Mesenchymal stem cell (in vitro differentiated cells and primary cell): ENCODE results near the gene ECI1.

Source experiments
- DNase-seq: peaks from one replicate; pipeline ENCODE4 v3.0.0-alpha.2; 2013
- H2AFZ ChIP-seq: one replicate; pipeline ENCODE4 v1.6.1; 2013; ENCODE audit warnings: low read depth, mild to moderate bottlenecking, control low read depth, inconsistent platforms, low read length, moderate library complexity
- H2AK5ac ChIP-seq: 2 replicates; pipeline ENCODE4 v1.6.1; 2013; ENCODE audit warnings: low read length, moderate library complexity, mild to moderate bottlenecking, inconsistent platforms; ENCODE audit not compliant: severe bottlenecking
- H2BK120ac ChIP-seq: one replicate; pipeline ENCODE4 v1.6.1; 2013; ENCODE audit warnings: low read depth, mild to moderate bottlenecking, inconsistent platforms, low read length, moderate library complexity
- H2BK12ac ChIP-seq, 2 experiments: one replicate each; pipeline ENCODE4 v1.6.1; 2013; ENCODE audit warnings: inconsistent platforms in 2 of 2, low read length in 2 of 2, mild to moderate bottlenecking in 2 of 2, moderate library complexity in 2 of 2, control low read depth in 1 of 2
- H2BK15ac ChIP-seq: one replicate; pipeline ENCODE4 v1.6.1; 2013; ENCODE audit warnings: mild to moderate bottlenecking, low read depth, inconsistent platforms; ENCODE audit not compliant: poor library complexity, severe bottlenecking
- H2BK5ac ChIP-seq: 2 replicates; pipeline ENCODE4 v1.6.1; 2013; ENCODE audit warnings: low read depth, mild to moderate bottlenecking, low read length, control low read depth, inconsistent platforms; ENCODE audit not compliant: poor library complexity, severe bottlenecking
- H3K14ac ChIP-seq, 2 experiments: one replicate each; pipeline ENCODE4 v1.6.1; 2013; ENCODE audit warnings: inconsistent platforms in 2 of 2, low read length in 2 of 2, control low read depth in 1 of 2, mild to moderate bottlenecking in 1 of 2, moderate library complexity in 1 of 2
- H3K18ac ChIP-seq, 2 experiments: one replicate each; pipeline ENCODE4 v1.6.1; 2013; ENCODE audit warnings: inconsistent platforms in 2 of 2, low read length in 2 of 2, control low read depth in 1 of 2, low read depth in 1 of 2, mild to moderate bottlenecking in 1 of 2
- H3K23ac ChIP-seq, 2 experiments: one replicate each; pipeline ENCODE4 v1.6.1; 2013; ENCODE audit warnings: inconsistent platforms in 2 of 2, low read length in 2 of 2, mild to moderate bottlenecking in 2 of 2, moderate library complexity in 2 of 2, control low read depth in 1 of 2
- H3K27ac ChIP-seq: 2 replicates; pipeline ENCODE4 v1.5.1; 2013; ENCODE audit warnings: mild to moderate bottlenecking, moderate library complexity, low read length, control low read depth, inconsistent platforms; ENCODE audit not compliant: poor library complexity, severe bottlenecking
- H3K27me3 ChIP-seq, 2 experiments: 2 replicates each; pipeline versions ENCODE4 v1.6.1 to v1.7.0; 2013; ENCODE audit warnings: low read length in 2 of 2, mild to moderate bottlenecking in 2 of 2, moderate library complexity in 2 of 2, control low read depth in 1 of 2, inconsistent platforms in 1 of 2; ENCODE audit not compliant: control insufficient read depth in 1 of 2, insufficient read depth in 1 of 2
- H3K36me3 ChIP-seq, 2 experiments: 2 replicates each; pipeline versions ENCODE4 v1.6.1 to v1.7.0; 2013; ENCODE audit warnings: low read length in 2 of 2, control low read depth in 1 of 2, inconsistent platforms in 1 of 2, low read depth in 1 of 2, mild to moderate bottlenecking in 1 of 2; ENCODE audit not compliant: insufficient read depth in 2 of 2, control insufficient read depth in 1 of 2
- H3K4ac ChIP-seq, 2 experiments: one replicate each; pipeline ENCODE4 v1.6.1; 2013; ENCODE audit warnings: inconsistent platforms in 2 of 2, low read length in 2 of 2, mild to moderate bottlenecking in 2 of 2, moderate library complexity in 2 of 2, control low read depth in 1 of 2, low read depth in 1 of 2
- H3K4me1 ChIP-seq: 2 replicates; pipeline ENCODE4 v1.6.1; 2013; ENCODE audit warnings: low read depth, low read length, control low read depth; ENCODE audit not compliant: control insufficient read depth, insufficient read depth
- H3K4me2 ChIP-seq: 2 replicates; pipeline ENCODE4 v1.6.1; 2013; ENCODE audit warnings: low read length, mild to moderate bottlenecking, inconsistent platforms; ENCODE audit not compliant: poor library complexity, severe bottlenecking
- H3K4me3 ChIP-seq, 2 experiments: 2 replicates each; pipeline versions ENCODE4 v1.5.1 to v1.7.0; 2013; ENCODE audit warnings: low read length in 2 of 2, mild to moderate bottlenecking in 2 of 2, control low read depth in 1 of 2, low read depth in 1 of 2; ENCODE audit not compliant: insufficient read depth in 1 of 2
- H3K79me1 ChIP-seq: replicated peaks from 2 replicates; pipeline ENCODE4 v1.6.1; 2013; ENCODE audit warnings: mild to moderate bottlenecking, control low read depth, low read length, inconsistent platforms; ENCODE audit not compliant: poor library complexity, severe bottlenecking
- H3K9ac ChIP-seq: 2 replicates; pipeline ENCODE4 v1.7.0; 2013; ENCODE audit warnings: mild to moderate bottlenecking, low read length, moderate library complexity
- H3K9me3 ChIP-seq: 2 replicates; pipeline ENCODE4 v1.7.0; 2013; ENCODE audit warnings: mild to moderate bottlenecking, low read length; ENCODE audit not compliant: control insufficient read depth
- H4K8ac ChIP-seq: one replicate; pipeline ENCODE4 v1.6.1; 2013; ENCODE audit warnings: inconsistent platforms, mild to moderate bottlenecking, low read length, moderate library complexity
- H4K91ac ChIP-seq: one replicate; pipeline ENCODE4 v1.6.1; 2013; ENCODE audit warnings: mild to moderate bottlenecking, low read length, inconsistent platforms
- WGBS: methylation state at CpG from one replicate; pipeline ENCODE4 v1.1.7; 2013; ENCODE audit warnings: mixed read lengths; 5-methylcytosine and 5-hydroxymethylcytosine counted together

ECI1 gene

GRCh38 chr16:2197765-2198164 is 53.6 kb downstream of the ECI1 start:
- Histone ChIP-seq H3K23ac (no peak overlapping the region), H2BK12ac (no peak overlapping the region), H3K27me3 (peaks cover 51 to 63% of the 10 kb centered on the region in 2 experiments), H2BK120ac (no peak overlapping the region), H2BK15ac (no peak overlapping the region), H3K14ac (no peak overlapping the region), H3K4me1 (peaks cover 20% of the 10 kb centered on the region), H3K36me3 (no peaks in the 10 kb centered on the region), H3K79me1 (no peaks in the 10 kb centered on the region), H2BK5ac (no peak overlapping the region), H3K27ac (no peak overlapping the region), H3K4ac (no peak overlapping the region), H3K9me3 (peaks cover 6% of the 10 kb centered on the region), H3K4me3 (no peak overlapping the region), H2AK5ac (no peak overlapping the region), H3K9ac (no peak overlapping the region), H4K8ac (no peak overlapping the region), H3K4me2 (no peak overlapping the region), H3K18ac (no peak overlapping the region), H2AFZ (no peak overlapping the region), H4K91ac (no peak overlapping the region)
- WGBS, result 97% methylated on average over 3 of the region's 6 CpGs
- no peak for DNase-seq

- no peaks in the 10 kb centered on the region for H3K79me1 ChIP-seq
- H3K4ac ChIP-seq, result no peak overlapping the region
- peak overlapping the region in 1 of 2 experiments; percentile 62 for H3K4me3 ChIP-seq
- no peak overlapping the region for H4K91ac ChIP-seq
- peaks cover 6% of the 10 kb centered on the region for H3K9me3 ChIP-seq
- H2BK120ac ChIP-seq, result no peak overlapping the region
- peak overlapping the region; percentile 71 for H3K4me2 ChIP-seq
- H4K8ac ChIP-seq, result no peak overlapping the region
- H2BK12ac ChIP-seq, result no peak overlapping the region
- peak overlapping the region in 1 of 2 experiments; percentile 74 for H3K23ac ChIP-seq
- H2AK5ac ChIP-seq, result no peak overlapping the region
- no peak overlapping the region for H2AFZ ChIP-seq
- no peak overlapping the region for H2BK5ac ChIP-seq
- no peak overlapping the region for H3K18ac ChIP-seq
- no peak for DNase-seq
- H3K27ac ChIP-seq, result no peak overlapping the region
- H2BK15ac ChIP-seq, result no peak overlapping the region
- no peak overlapping the region for H3K14ac ChIP-seq
- H3K36me3 ChIP-seq, result no peaks in the 10 kb centered on the region
- H3K9ac ChIP-seq, result no peak overlapping the region
- H3K27me3 ChIP-seq, result peaks cover 51 to 63% of the 10 kb centered on the region in 2 experiments
- 53% methylated on average over 18 of the region's 32 CpGs for WGBS
- H3K4me1 ChIP-seq, result peaks cover 20% of the 10 kb centered on the region
Observed at GRCh38 chr16:2196981-2197511, 54.3 kb downstream of the ECI1 start.

- DNase-seq, result no peak
- Histone ChIP-seq H3K36me3 (no peaks in the 10 kb centered on the region), H2AFZ (no peak within 1 kb of the TSS), H2BK120ac (no peak within 1 kb of the TSS), H3K23ac (peak within 1 kb of the TSS in 1 of 2 experiments; percentile 74), H3K27ac (no peak within 1 kb of the TSS), H3K4me2 (peak within 1 kb of the TSS; percentile 85), H2BK5ac (no peak within 1 kb of the TSS), H3K4me1 (peaks cover 20% of the 10 kb centered on the region), H3K27me3 (peaks cover 51 to 63% of the 10 kb centered on the region in 2 experiments), H2AK5ac (no peak within 1 kb of the TSS), H2BK15ac (no peak within 1 kb of the TSS), H3K4me3 (peak within 1 kb of the TSS in 1 of 2 experiments; percentile 62), H2BK12ac (no peak within 1 kb of the TSS), H3K9ac (no peak within 1 kb of the TSS), H3K14ac (no peak within 1 kb of the TSS), H4K91ac (no peak within 1 kb of the TSS), H3K9me3 (peaks cover 6% of the 10 kb centered on the region), H3K4ac (no peak within 1 kb of the TSS), H3K18ac (no peak within 1 kb of the TSS), H3K79me1 (no peaks in the 10 kb centered on the region), H4K8ac (no peak within 1 kb of the TSS)
- WGBS, result under 1% methylated on average over 44 of the region's 129 CpGs
Observed at GRCh38 chr16:2196162-2196980, 55.0 kb downstream of the ECI1 start, which contains the start of gene CASKIN1. TSS of gene CASKIN1 (minus strand) at chr16:2196605. CDS start at chr16:2196432, 173 bp downstream.
